ENCODE results near the gene MRPS34.

MRPS34 gene

GRCh38 chr16:1809281-1809801 is 36.4 kb upstream of the MRPS34 start:
- Histone ChIP-seq H3K4me1 (ENCODE audit: control insufficient read depth, insufficient read depth, low read length) (no peaks in the 10 kb centered on the region), H3K4me3 (ENCODE audit: low read depth, low read length) (no peak overlapping the region), H3K36me3 (ENCODE audit: control insufficient read depth in 2 of 2, insufficient read depth in 1 of 2, low read length in 2 of 2) (peaks cover 21 to 59% of the 10 kb centered on the region in 2 experiments; a peak in 2 of 3 replicates), H3K9me3 (ENCODE audit: control insufficient read depth, insufficient read depth, low read depth, low read length) (no peaks in the 10 kb centered on the region), H3K27ac (ENCODE audit: extremely low read depth, low read depth, low read length) (no peak overlapping the region)
- no peak for TF ChIP-seq INSM2 (tag by site-specific recombination; IDR thresholded peaks at IDR 0.05)
- TF ChIP-seq KLF9 (tag by site-specific recombination; IDR thresholded peaks at IDR 0.05; ENCODE audit: low read depth) = 0 out of 2 replicates have a peak, but pooled peaks have one; percentile 9
- TF ChIP-seq, protein P1, sequence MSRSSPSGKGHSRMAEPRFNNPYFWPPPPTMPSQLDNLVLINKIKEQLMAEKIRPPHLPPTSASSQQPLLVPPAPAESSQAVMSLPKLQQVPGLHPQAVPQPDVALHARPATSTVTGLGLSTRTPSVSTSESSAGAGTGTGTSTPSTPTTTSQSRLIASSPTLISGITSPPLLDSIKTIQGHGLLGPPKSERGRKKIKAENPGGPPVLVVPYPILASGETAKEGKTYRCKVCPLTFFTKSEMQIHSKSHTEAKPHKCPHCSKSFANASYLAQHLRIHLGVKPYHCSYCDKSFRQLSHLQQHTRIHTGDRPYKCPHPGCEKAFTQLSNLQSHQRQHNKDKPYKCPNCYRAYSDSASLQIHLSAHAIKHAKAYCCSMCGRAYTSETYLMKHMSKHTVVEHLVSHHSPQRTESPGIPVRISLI (tag by site-specific recombination; IDR thresholded peaks at IDR 0.05) = no peak
- ChIA-PET POLR2A (no interaction called here), CTCF (no interaction called here)

GRCh38 chr16:1808691-1809090 is 35.8 kb upstream of the MRPS34 start:
- ChIA-PET POLR2A (no interaction called here), CTCF (no interaction called here)
- Histone ChIP-seq H3K4me3 (ENCODE audit: low read depth, low read length) (no peak overlapping the region), H3K36me3 (ENCODE audit: control insufficient read depth in 2 of 2, insufficient read depth in 1 of 2, low read length in 2 of 2) (peaks cover 21 to 56% of the 10 kb centered on the region in 2 experiments; a peak in 2 of 3 replicates), H3K4me1 (ENCODE audit: control insufficient read depth, insufficient read depth, low read length) (no peaks in the 10 kb centered on the region), H3K27ac (ENCODE audit: extremely low read depth, low read depth, low read length) (no peak overlapping the region), H3K9me3 (ENCODE audit: control insufficient read depth, insufficient read depth, low read depth, low read length) (no peaks in the 10 kb centered on the region)
- no peak for TF ChIP-seq ZNF394 (tag by site-specific recombination; IDR thresholded peaks at IDR 0.05; ENCODE audit: borderline replicate concordance)
- TF ChIP-seq REPIN1 (tag by site-specific recombination; IDR thresholded peaks at IDR 0.05; ENCODE audit: low read depth) = no peak
- no peak for TF ChIP-seq ATF2 (tag by site-specific recombination; IDR thresholded peaks at IDR 0.05; ENCODE audit: low read depth)
- no peak for TF ChIP-seq ZNF133 (tag by site-specific recombination; IDR thresholded peaks at IDR 0.05)
- TF ChIP-seq ZSCAN16 (tag by site-specific recombination; IDR thresholded peaks at IDR 0.05) = no peak
- no peak for TF ChIP-seq ZBTB7A (tag by site-specific recombination; IDR thresholded peaks at IDR 0.05; ENCODE audit: low read depth)

DNA sequence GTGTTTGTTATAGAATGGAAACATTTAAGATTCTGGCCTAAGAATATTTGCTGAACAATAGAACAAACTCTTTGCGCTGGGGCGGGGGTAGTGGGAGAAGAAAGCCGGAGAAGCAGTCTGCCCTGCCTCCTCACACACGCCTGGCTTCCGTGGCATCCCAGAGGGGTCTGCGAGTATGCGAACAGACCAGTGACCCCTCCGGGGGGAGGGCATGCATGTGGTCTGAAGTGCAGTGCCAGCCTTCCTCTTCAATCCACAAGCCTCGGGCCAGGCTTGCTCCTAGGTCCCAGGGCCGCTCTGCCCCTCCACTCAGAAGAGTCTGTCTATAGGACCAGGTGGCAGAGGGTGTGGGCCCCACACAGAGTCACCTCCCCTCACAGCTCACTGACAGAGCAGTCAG is 34.7 kb upstream of the MRPS34 start:
- Histone ChIP-seq H3K27ac (ENCODE audit: extremely low read depth, low read depth, low read length) (no peak overlapping the region), H3K9me3 (ENCODE audit: control insufficient read depth, insufficient read depth, low read depth, low read length) (no peaks in the 10 kb centered on the region), H3K36me3 (ENCODE audit: control insufficient read depth in 2 of 2, insufficient read depth in 1 of 2, low read length in 2 of 2) (peaks cover 21 to 50% of the 10 kb centered on the region in 2 experiments; a peak in 2 of 3 replicates), H3K4me1 (ENCODE audit: control insufficient read depth, insufficient read depth, low read length) (no peaks in the 10 kb centered on the region), H3K4me3 (ENCODE audit: low read depth, low read length) (no peak overlapping the region)
- POLR2A ChIA-PET = no interaction called here
- TF ChIP-seq YY1 (tag by site-specific recombination; IDR thresholded peaks at IDR 0.05) = no peak
- TF ChIP-seq, protein P2, sequence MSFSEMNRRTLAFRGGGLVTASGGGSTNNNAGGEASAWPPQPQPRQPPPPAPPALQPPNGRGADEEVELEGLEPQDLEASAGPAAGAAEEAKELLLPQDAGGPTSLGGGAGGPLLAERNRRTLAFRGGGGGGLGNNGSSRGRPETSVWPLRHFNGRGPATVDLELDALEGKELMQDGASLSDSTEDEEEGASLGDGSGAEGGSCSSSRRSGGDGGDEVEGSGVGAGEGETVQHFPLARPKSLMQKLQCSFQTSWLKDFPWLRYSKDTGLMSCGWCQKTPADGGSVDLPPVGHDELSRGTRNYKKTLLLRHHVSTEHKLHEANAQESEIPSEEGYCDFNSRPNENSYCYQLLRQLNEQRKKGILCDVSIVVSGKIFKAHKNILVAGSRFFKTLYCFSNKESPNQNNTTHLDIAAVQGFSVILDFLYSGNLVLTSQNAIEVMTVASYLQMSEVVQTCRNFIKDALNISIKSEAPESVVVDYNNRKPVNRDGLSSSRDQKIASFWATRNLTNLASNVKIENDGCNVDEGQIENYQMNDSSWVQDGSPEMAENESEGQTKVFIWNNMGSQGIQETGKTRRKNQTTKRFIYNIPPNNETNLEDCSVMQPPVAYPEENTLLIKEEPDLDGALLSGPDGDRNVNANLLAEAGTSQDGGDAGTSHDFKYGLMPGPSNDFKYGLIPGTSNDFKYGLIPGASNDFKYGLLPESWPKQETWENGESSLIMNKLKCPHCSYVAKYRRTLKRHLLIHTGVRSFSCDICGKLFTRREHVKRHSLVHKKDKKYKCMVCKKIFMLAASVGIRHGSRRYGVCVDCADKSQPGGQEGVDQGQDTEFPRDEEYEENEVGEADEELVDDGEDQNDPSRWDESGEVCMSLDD (tag by site-specific recombination; IDR thresholded peaks at IDR 0.05) = no peak
- no peak for TF ChIP-seq ZNF610 (tag by site-specific recombination; IDR thresholded peaks at IDR 0.05; ENCODE audit: borderline replicate concordance)
- TF ChIP-seq ZEB2 (tag by site-specific recombination; IDR thresholded peaks at IDR 0.05) = no peak
- CTCF ChIA-PET = no interaction called here
